Keratinocyte (primary cell): ENCODE measurements around the gene SCUBE1. TPM values are rescaled to one million over a fixed set of nuclear protein-coding genes. Genes with fewer than 3 reads are reported as not detected.

Experiments
- DNase-seq: peaks from one replicate; pipeline ENCODE4 v3.0.0-alpha.2; 2011; ENCODE audit warnings: low read depth, missing footprints, low spot score
- FAIRE-seq: peaks from 2 replicates; lab custom pipeline; 2011; peaks lifted over from hg19 to GRCh38; lab: Jason Lieb, UNC
- H2AFZ ChIP-seq: 2 replicates; pipeline ENCODE4 v1.6.0; 2012; ENCODE audit warnings: low read length, control low read depth, inconsistent platforms; ENCODE audit not compliant: control insufficient read depth
- H3K27ac ChIP-seq: 2 replicates; pipeline ENCODE4 v1.5.1; 2011; ENCODE audit warnings: low read length; ENCODE audit not compliant: control insufficient read depth, insufficient read depth
- H3K27me3 ChIP-seq: 3 replicates; pipeline ENCODE4 v1.6.0; 2011; ENCODE audit warnings: low read length; ENCODE audit not compliant: control insufficient read depth, insufficient read depth; ENCODE audit errors: extremely low read depth
- H3K36me3 ChIP-seq, 2 experiments: 2 replicates in 1 of 2; 3 replicates in 1 of 2; pipeline ENCODE4 v1.5.1; 2011; ENCODE audit warnings: low read length in 2 of 2, mild to moderate bottlenecking in 1 of 2; ENCODE audit not compliant: control insufficient read depth in 2 of 2, insufficient read depth in 2 of 2; ENCODE audit errors: extremely low read depth in 1 of 2
- H3K4me1 ChIP-seq: 3 replicates; pipeline ENCODE4 v1.5.1; 2011; ENCODE audit warnings: low read length; ENCODE audit not compliant: control insufficient read depth, insufficient read depth; ENCODE audit errors: extremely low read depth
- H3K4me2 ChIP-seq: 3 replicates; pipeline ENCODE4 v1.6.0; 2011; ENCODE audit warnings: low read depth, low read length; ENCODE audit not compliant: control insufficient read depth, insufficient read depth; ENCODE audit errors: extremely low read depth
- H3K4me3 ChIP-seq, 3 experiments: fragments of 200-600 bp in 1 of 3; sonication (generic) in 1 of 3; 2 replicates in 2 of 3; 3 replicates in 1 of 3; pipeline ENCODE4 v1.5.1; 2011 to 2016; ENCODE audit warnings: low read length in 3 of 3, mild to moderate bottlenecking in 3 of 3, control low read depth in 2 of 3, inconsistent platforms in 1 of 3, low read depth in 1 of 3, mixed read lengths in 1 of 3, mixed run types in 1 of 3, moderate library complexity in 1 of 3; ENCODE audit not compliant: control insufficient read depth in 2 of 3, insufficient read depth in 2 of 3; ENCODE audit errors: extremely low read depth in 1 of 3
- H3K79me2 ChIP-seq: 2 replicates; pipeline ENCODE4 v1.6.0; 2012; ENCODE audit warnings: low read length; ENCODE audit not compliant: control insufficient read depth, insufficient read depth
- H3K9ac ChIP-seq: 3 replicates; pipeline ENCODE4 v1.6.0; 2011; ENCODE audit warnings: low read length; ENCODE audit not compliant: control insufficient read depth, insufficient read depth; ENCODE audit errors: extremely low read depth
- H3K9me1 ChIP-seq: 3 replicates; pipeline ENCODE4 v1.6.0; 2011; ENCODE audit warnings: low read length; ENCODE audit not compliant: control insufficient read depth, insufficient read depth; ENCODE audit errors: extremely low read depth
- H3K9me3 ChIP-seq: 2 replicates; pipeline ENCODE4 v1.5.1; 2012; ENCODE audit warnings: low read depth, low read length; ENCODE audit not compliant: control insufficient read depth
- H4K20me1 ChIP-seq: 3 replicates; pipeline ENCODE4 v1.6.0; 2011; ENCODE audit warnings: low read length; ENCODE audit not compliant: control insufficient read depth, insufficient read depth; ENCODE audit errors: extremely low read depth
- EZH2 ChIP-seq: IDR thresholded peaks from one replicate; pipeline ENCODE4 v1.6.1; 2012; ENCODE audit warnings: inconsistent platforms, mild to moderate bottlenecking, low read length, moderate library complexity
- dilution Hi-C: fragments of 300-500 bp; cut with MboI; formaldehyde crosslinking; loops from one replicate; pipeline ENCODE4 v1.7.0; 2020; ENCODE audit warnings: low sequenced_read_pairs; ENCODE audit not compliant: extremely low pct_ligation_motif_present
- polyA plus RNA-seq, 5 experiments: library from polyadenylated mRNA; depleted of rRNA in 3 of 5; stranded (reverse) in 3 of 5; stranded (forward) in 1 of 5; unstranded in 1 of 5; fragments of >200 nt; gene quantifications; 1 replicate in 1 of 5; 2 replicates in 3 of 5; 3 replicates in 1 of 5; pipeline versions ENCODE4 v1.2.1 to v1.2.3, GENCODE V29; 2011 to 2012; ENCODE audit warnings: missing spikeins in 2 of 5, low read depth in 1 of 5, low replicate concordance in 1 of 5
- TF ChIP-seq, protein P1 (sequence below), 3 experiments: IDR thresholded peaks in 1 of 3; conservative IDR thresholded peaks in 1 of 3; optimal IDR thresholded peaks in 1 of 3; 2 replicates in 2 of 3; 3 replicates in 1 of 3; pipeline versions ENCODE3 to v1.5.1; 2011; ENCODE audit warnings: low read length in 3 of 3, mild to moderate bottlenecking in 3 of 3, moderate library complexity in 2 of 3, control low read depth in 1 of 3, inconsistent platforms in 1 of 3; ENCODE audit not compliant: insufficient read depth in 2 of 3; ENCODE audit errors: extremely low read depth in 1 of 3

The SCUBE1 gene
- polyA plus RNA-seq, 1 donor (not counting 4 experiments of a cell fraction or from before 2014, with no cell fraction given) = not detected

DNA sequence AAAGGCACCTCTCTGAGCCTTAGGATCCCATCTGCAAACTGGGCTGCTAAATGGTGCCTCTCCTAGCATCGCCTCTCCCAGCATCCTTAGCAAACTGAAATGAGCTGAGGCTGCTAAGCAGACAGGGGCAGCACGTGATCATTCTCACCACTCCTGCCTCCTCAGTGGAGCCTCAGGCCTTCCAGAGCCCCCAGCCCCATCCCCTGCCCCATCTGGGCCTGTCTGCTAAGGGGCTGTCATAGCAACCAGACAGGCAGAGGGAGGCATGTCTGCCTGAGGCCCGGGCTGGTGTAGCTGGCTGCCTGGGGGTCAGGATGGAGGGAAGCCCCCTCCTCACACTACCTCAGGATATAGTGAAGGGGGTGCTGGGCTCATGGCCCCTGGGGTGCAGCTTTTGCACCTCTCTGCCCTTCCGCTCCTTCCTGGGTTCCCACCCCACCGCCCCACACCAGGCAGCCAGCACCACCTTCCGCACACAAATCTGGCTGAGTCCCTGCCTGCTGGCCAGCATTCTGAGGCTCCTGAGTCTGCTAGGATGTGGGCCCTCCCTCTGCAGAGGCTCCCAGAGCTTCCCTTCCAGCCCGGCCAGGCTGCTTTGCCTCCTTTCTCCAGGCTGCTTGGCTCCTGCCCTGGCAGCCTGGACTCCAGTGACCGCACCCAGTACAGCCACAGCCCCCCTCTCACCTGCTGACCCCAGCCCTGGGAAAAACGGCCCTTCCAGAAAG is 108.7 kb downstream of the SCUBE1 start:
- no peak for FAIRE-seq
- TF ChIP-seq EZH2 = no peak
- TF ChIP-seq, protein P1, sequence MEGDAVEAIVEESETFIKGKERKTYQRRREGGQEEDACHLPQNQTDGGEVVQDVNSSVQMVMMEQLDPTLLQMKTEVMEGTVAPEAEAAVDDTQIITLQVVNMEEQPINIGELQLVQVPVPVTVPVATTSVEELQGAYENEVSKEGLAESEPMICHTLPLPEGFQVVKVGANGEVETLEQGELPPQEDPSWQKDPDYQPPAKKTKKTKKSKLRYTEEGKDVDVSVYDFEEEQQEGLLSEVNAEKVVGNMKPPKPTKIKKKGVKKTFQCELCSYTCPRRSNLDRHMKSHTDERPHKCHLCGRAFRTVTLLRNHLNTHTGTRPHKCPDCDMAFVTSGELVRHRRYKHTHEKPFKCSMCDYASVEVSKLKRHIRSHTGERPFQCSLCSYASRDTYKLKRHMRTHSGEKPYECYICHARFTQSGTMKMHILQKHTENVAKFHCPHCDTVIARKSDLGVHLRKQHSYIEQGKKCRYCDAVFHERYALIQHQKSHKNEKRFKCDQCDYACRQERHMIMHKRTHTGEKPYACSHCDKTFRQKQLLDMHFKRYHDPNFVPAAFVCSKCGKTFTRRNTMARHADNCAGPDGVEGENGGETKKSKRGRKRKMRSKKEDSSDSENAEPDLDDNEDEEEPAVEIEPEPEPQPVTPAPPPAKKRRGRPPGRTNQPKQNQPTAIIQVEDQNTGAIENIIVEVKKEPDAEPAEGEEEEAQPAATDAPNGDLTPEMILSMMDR (optimal IDR thresholded peaks at IDR 0.05 in 1 of 3, IDR thresholded peaks at IDR 0.05 in 1 of 3, conservative IDR thresholded peaks at IDR 0.05 in 1 of 3; ENCODE audit: extremely low read depth in 1 of 3, insufficient read depth in 2 of 3, low read length in 3 of 3) = no peak
- no peak for DNase-seq
- Histone ChIP-seq H3K79me2 (no peaks in the 10 kb centered on the region), H3K4me2 (no peak overlapping the region), H4K20me1 (no peaks in the 10 kb centered on the region), H3K9me1 (no peaks in the 10 kb centered on the region), H3K4me1 (no peaks in the 10 kb centered on the region), H3K36me3 (no peaks in the 10 kb centered on the region), H3K9me3 (no peaks in the 10 kb centered on the region), H3K27ac (no peak overlapping the region), H3K9ac (no peak overlapping the region), H3K27me3 (peaks cover 20% of the 10 kb centered on the region), H2AFZ (no peak overlapping the region), H3K4me3 (no peak overlapping the region)
- dilution Hi-C loops = no loop called here

DNA sequence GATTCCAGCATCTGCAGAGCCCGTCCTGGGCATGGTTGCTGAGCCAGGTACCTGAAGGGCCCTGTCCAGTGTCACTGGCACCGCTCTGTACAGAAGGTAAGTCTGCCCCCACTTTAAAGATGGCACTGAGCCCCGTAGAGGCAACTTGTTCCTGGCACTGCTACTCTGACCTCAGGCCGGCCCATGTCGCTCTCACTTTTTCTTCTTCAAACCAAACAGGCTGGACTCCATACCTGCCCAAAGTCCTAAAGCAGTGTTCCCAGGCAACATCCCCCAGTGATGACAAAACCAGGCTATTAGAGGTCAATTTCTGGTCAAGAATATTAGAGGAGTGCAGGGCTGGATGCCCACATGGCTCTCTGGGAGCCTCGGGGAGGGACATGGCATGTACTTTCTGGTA is 109.6 kb downstream of the SCUBE1 start:
- no peaks in the 10 kb centered on the region for H3K79me2 ChIP-seq
- H3K4me3 ChIP-seq = no peak overlapping the region
- no peaks in the 10 kb centered on the region for H4K20me1 ChIP-seq
- DNase-seq = no peak
- dilution Hi-C loops = no loop called here
- no peaks in the 10 kb centered on the region for H3K9me3 ChIP-seq
- no peak overlapping the region for H2AFZ ChIP-seq
- no peak overlapping the region for H3K9ac ChIP-seq
- H3K27me3 ChIP-seq = peaks cover 12% of the 10 kb centered on the region
- TF ChIP-seq, protein P1 (optimal IDR thresholded peaks at IDR 0.05 in 1 of 3, IDR thresholded peaks at IDR 0.05 in 1 of 3, conservative IDR thresholded peaks at IDR 0.05 in 1 of 3; ENCODE audit: extremely low read depth in 1 of 3, insufficient read depth in 2 of 3, low read length in 3 of 3) = no peak
- no peak for TF ChIP-seq EZH2
- no peaks in the 10 kb centered on the region for H3K36me3 ChIP-seq
- no peak for FAIRE-seq
- H3K4me1 ChIP-seq = no peaks in the 10 kb centered on the region
- no peaks in the 10 kb centered on the region for H3K9me1 ChIP-seq
- no peak overlapping the region for H3K27ac ChIP-seq
- H3K4me2 ChIP-seq = no peak overlapping the region
